Activated CD8-positive, alpha-beta T cell treated with anti-CD3 and anti-CD28 coated beads for 36 hours (primary cell): ENCODE measurements around the gene GLT6D1. TPM values are rescaled to one million over a fixed set of nuclear protein-coding genes. Genes with fewer than 3 reads are reported as not detected.

Source experiments
- ATAC-seq: fragments of 200-7000 bp; cut with Tn5 transposase; one replicate; pipeline ENCODE4 v1.10.0; 2021; ENCODE audit warnings: mild to moderate bottlenecking, moderate library complexity
- CTCF ChIA-PET: fragments of 350-600 bp; sonication (Branson Sonifier 250); formaldehyde crosslinking; loops from one replicate; lab custom pipeline; 2021; ENCODE audit warnings: antibody characterized with exemption; lab: Charles Lee
- POLR2A ChIA-PET: fragments of 350-600 bp; sonication (Branson Sonifier 250); formaldehyde crosslinking; loops from one replicate; lab custom pipeline; 2021; ENCODE audit warnings: antibody characterized with exemption; lab: Charles Lee
- DNase-seq: peaks from one replicate; pipeline ENCODE4 v3.0.0-alpha.2; 2020
- H3K27ac Mint-ChIP-seq: one replicate; pipeline ENCODE4 v1.8.0; 2021; ENCODE audit warnings: mild to moderate bottlenecking, mixed read lengths
- H3K27me3 Mint-ChIP-seq: one replicate; pipeline ENCODE4 v1.8.0; 2021; ENCODE audit warnings: mixed read lengths
- H3K36me3 Mint-ChIP-seq: one replicate; pipeline ENCODE4 v1.8.0; 2021; ENCODE audit warnings: low read depth, mixed read lengths
- H3K4me1 Mint-ChIP-seq: one replicate; pipeline ENCODE4 v1.8.0; 2021; ENCODE audit warnings: low read depth, mixed read lengths
- H3K4me3 Mint-ChIP-seq: one replicate; pipeline ENCODE4 v1.8.0; 2021; ENCODE audit warnings: mild to moderate bottlenecking, moderate library complexity, mixed read lengths
- H3K9me3 Mint-ChIP-seq: one replicate; pipeline ENCODE4 v1.8.0; 2021; ENCODE audit warnings: mixed read lengths
- CTCF ChIP-seq: fragments of 200-600 bp; IDR thresholded peaks from one replicate; pipeline ENCODE4 v1.8.0; 2022; ENCODE audit warnings: antibody characterized with exemption, mild to moderate bottlenecking
- intact Hi-C: fragments of 100-400 bp; cut with micrococcal nuclease; formaldehyde crosslinking; loops from one replicate; pipeline ENCODE4 v1.10.0; 2022
- total RNA-seq, 2 experiments: library from RNA; stranded (reverse); gene quantifications; one replicate each; pipeline ENCODE4 v1.2.3, GENCODE V29; 2021

Gene GLT6D1
- total RNA-seq, 2 experiments from 2014 or later = not detected

GRCh38 chr9:135613946-135614805 lies 25.2 kb downstream of the GLT6D1 start:
- Mint-ChIP-seq H3K4me3 (no peak overlapping the region), H3K27me3 (no peaks in the 10 kb centered on the region), H3K4me1 (no peaks in the 10 kb centered on the region), H3K27ac (no peak overlapping the region), H3K36me3 (no peaks in the 10 kb centered on the region), H3K9me3 (no peaks in the 10 kb centered on the region)
- TF ChIP-seq CTCF = no peak
- POLR2A ChIA-PET = no interaction called here
- intact Hi-C loops = no loop called here
- ATAC-seq (no peak), DNase-seq (no peak)
- CTCF ChIA-PET = no interaction called here

- no peaks in the 10 kb centered on the region for H3K4me1 Mint-ChIP-seq
- intact Hi-C loops = no loop called here
- POLR2A ChIA-PET = interaction anchor here (0.6 kb wide), 1 partner anchor 1384 kb away, joined by 3 read pairs; no protein-coding TSS in a partner anchor
These were observed 26.1 kb downstream of the GLT6D1 start for GRCh38 chr9:135612981-135613910.

GRCh38 chr9:135612437-135612836 lies 26.9 kb downstream of the GLT6D1 start:
- no peak for ATAC-seq
- Mint-ChIP-seq H3K36me3 (no peaks in the 10 kb centered on the region), H3K4me3 (no peak overlapping the region), H3K9me3 (no peaks in the 10 kb centered on the region), H3K27me3 (no peaks in the 10 kb centered on the region), H3K27ac (no peak overlapping the region), H3K4me1 (no peaks in the 10 kb centered on the region)
- intact Hi-C loops = no loop called here
- DNase-seq = no peak
- ChIA-PET CTCF (no interaction called here), POLR2A (no interaction called here)
- TF ChIP-seq CTCF = no peak

More at GRCh38 chr9:135612981-135613910, 26.1 kb downstream of the GLT6D1 start:
- no peak for TF ChIP-seq CTCF
- CTCF ChIA-PET = no interaction called here
- no peaks in the 10 kb centered on the region for H3K9me3 Mint-ChIP-seq
- no peaks in the 10 kb centered on the region for H3K36me3 Mint-ChIP-seq
- H3K4me3 Mint-ChIP-seq = no peak overlapping the region
- H3K27ac Mint-ChIP-seq = no peak overlapping the region
- no peaks in the 10 kb centered on the region for H3K27me3 Mint-ChIP-seq
- DNase-seq (no peak), ATAC-seq (no peak)

GRCh38 chr9:135611875-135612209 lies 27.5 kb downstream of the GLT6D1 start:
- ChIA-PET POLR2A (no interaction called here), CTCF (no interaction called here)
- DNase-seq (no peak), ATAC-seq (no peak)
- no peaks in the 10 kb centered on the region for H3K9me3 Mint-ChIP-seq
- intact Hi-C loops = no loop called here
- no peak overlapping the region for H3K27ac Mint-ChIP-seq
- no peaks in the 10 kb centered on the region for H3K27me3 Mint-ChIP-seq
- H3K4me3 Mint-ChIP-seq = no peak overlapping the region
- H3K4me1 Mint-ChIP-seq = no peaks in the 10 kb centered on the region
- no peak for TF ChIP-seq CTCF
- H3K36me3 Mint-ChIP-seq = no peaks in the 10 kb centered on the region
